ENCODE results near the gene CUX1. TPM values are rescaled to one million over a fixed set of nuclear protein-coding genes. Genes with fewer than 3 reads are reported as not detected.

The CUX1 gene
- total RNA-seq, 1 donor from 2014 or later, result 118 TPM

DNA sequence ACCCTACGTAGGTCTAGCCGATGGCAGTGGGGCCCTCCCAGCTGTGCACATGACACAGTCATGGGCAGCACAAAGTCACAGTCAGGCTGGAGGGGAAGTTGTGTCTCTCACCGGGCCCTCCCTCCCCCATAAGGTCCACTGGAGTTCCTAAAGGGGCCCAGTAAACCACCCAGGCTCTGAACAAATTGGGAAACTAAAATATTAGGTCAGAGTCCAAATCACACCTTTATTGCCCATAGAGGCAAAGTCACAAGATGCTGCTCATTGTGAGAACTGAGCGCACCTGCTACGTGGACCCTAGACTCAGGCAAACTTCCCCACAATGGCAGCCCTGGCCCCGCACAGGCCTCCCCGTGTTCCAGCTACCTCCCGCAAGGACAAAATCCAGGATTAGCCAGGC is 424.0 kb downstream of the CUX1 start:
- peaks cover 12% of the 10 kb centered on the region for H3K36me3 Mint-ChIP-seq (ENCODE audit: low read depth)
- H3K27ac Mint-ChIP-seq (ENCODE audit: unreplicated experiment), result no peak overlapping the region

GRCh38 chr7:102244601-102245000 is 427.2 kb downstream of the CUX1 start:
- TF ChIP-seq CTCF (IDR thresholded peaks at IDR 0.05), result no peak
- Mint-ChIP-seq H3K27me3 (ENCODE audit: low read depth) (no peaks in the 10 kb centered on the region), H3K4me1 (ENCODE audit: low read depth) (no peaks in the 10 kb centered on the region), H3K36me3 (ENCODE audit: low read depth) (peaks cover 16% of the 10 kb centered on the region), H3K4me3 (ENCODE audit: unreplicated experiment) (no peak overlapping the region), H3K9me3 (ENCODE audit: low read depth) (no peaks in the 10 kb centered on the region), H3K27ac (ENCODE audit: unreplicated experiment) (no peak overlapping the region)
- no peak for DNase-seq (ENCODE audit: low spot score)

More for the DNA sequence above, 424.0 kb downstream of the CUX1 start:
- no peaks in the 10 kb centered on the region for H3K9me3 Mint-ChIP-seq (ENCODE audit: low read depth)
- no peaks in the 10 kb centered on the region for H3K27me3 Mint-ChIP-seq (ENCODE audit: low read depth)
- peaks cover 7% of the 10 kb centered on the region for H3K4me1 Mint-ChIP-seq (ENCODE audit: low read depth)
- no peak for DNase-seq (ENCODE audit: low spot score)
- H3K4me3 Mint-ChIP-seq (ENCODE audit: unreplicated experiment), result no peak overlapping the region
- TF ChIP-seq CTCF (IDR thresholded peaks at IDR 0.05), result no peak

DNA sequence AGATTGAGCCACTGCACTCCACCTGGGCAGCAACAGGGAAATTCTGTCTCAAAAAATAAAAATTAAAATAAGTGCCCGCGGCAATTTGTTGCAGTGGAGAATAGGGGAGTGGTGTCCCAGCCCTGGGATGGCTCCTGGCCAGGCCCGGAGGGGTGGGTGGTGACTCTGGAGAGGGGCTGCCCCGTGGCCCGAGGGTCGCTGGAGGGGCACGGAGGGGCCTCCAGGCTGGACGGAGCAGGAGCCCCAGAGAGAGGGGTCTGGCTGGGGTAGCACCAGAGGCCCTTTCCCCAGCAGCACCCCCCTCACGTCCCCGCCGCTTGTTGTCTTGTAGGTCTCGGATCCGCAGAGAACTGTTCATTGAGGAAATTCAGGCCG is 430.6 kb downstream of the CUX1 start:
- H3K36me3 Mint-ChIP-seq (ENCODE audit: low read depth), result peaks cover 19% of the 10 kb centered on the region
- H3K9me3 Mint-ChIP-seq (ENCODE audit: low read depth), result no peaks in the 10 kb centered on the region
- no peaks in the 10 kb centered on the region for H3K27me3 Mint-ChIP-seq (ENCODE audit: low read depth)
- H3K27ac Mint-ChIP-seq (ENCODE audit: unreplicated experiment), result no peak overlapping the region
- H3K4me3 Mint-ChIP-seq (ENCODE audit: unreplicated experiment), result no peak overlapping the region
- no peak for TF ChIP-seq CTCF (IDR thresholded peaks at IDR 0.05)
- DNase-seq (ENCODE audit: low spot score), result no peak
- no peaks in the 10 kb centered on the region for H3K4me1 Mint-ChIP-seq (ENCODE audit: low read depth)

- H3K4me3 Mint-ChIP-seq (ENCODE audit: unreplicated experiment), result no peak overlapping the region
- H3K9me3 Mint-ChIP-seq (ENCODE audit: low read depth), result no peaks in the 10 kb centered on the region
- H3K4me1 Mint-ChIP-seq (ENCODE audit: low read depth), result no peaks in the 10 kb centered on the region
- no peak for DNase-seq (ENCODE audit: low spot score)
- H3K27me3 Mint-ChIP-seq (ENCODE audit: low read depth), result no peaks in the 10 kb centered on the region
- TF ChIP-seq CTCF (IDR thresholded peaks at IDR 0.05), result no peak
- peaks cover 19% of the 10 kb centered on the region for H3K36me3 Mint-ChIP-seq (ENCODE audit: low read depth)
- no peak overlapping the region for H3K27ac Mint-ChIP-seq (ENCODE audit: unreplicated experiment)
Measured at GRCh38 chr7:102248456-102249395, 431.3 kb downstream of the CUX1 start.

DNA sequence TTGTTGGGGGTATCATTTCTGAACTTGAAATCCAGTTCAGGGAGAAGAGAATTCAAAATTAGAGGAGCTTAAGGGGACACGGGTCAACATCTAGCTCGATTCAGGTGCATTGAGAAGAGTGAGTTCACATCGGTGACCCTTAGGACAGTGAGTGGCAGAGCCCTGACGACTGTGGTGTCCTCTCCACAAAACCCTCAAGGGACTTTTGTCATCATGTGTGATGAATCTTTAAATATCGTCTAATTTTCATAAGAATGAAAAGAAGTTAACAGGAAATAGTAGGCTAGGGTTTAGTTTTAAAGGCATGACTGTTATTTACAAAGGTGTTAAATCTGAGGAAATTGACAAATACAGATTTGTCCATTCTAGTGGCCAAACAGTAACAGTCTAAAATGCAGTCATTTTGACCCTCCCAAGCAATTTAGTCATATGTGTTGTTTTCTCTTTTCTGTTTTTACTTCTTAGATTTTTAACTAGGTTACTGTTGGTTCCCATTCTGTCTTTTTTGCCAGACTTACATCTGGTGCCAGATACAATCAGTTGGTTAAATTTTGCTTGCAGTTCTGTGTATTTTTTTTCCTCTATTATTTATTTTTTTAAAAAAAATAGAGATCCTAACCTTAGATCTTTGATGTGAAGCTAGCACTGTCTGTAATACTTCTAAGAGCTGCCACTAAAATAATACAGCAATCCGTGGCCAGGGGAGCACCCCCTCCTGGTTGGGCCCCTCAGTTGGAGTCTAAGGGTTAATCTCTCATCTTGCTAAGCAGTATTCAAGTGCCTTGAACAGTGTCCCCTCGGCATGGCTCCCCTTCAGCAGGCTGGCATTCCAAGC is 434.3 kb downstream of the CUX1 start:
- Mint-ChIP-seq H3K36me3 (ENCODE audit: low read depth) (peaks cover 22% of the 10 kb centered on the region), H3K4me3 (ENCODE audit: unreplicated experiment) (no peak overlapping the region), H3K27ac (ENCODE audit: unreplicated experiment) (no peak overlapping the region), H3K4me1 (ENCODE audit: low read depth) (no peaks in the 10 kb centered on the region), H3K27me3 (ENCODE audit: low read depth) (no peaks in the 10 kb centered on the region), H3K9me3 (ENCODE audit: low read depth) (no peaks in the 10 kb centered on the region)
- no peak for TF ChIP-seq CTCF (IDR thresholded peaks at IDR 0.05)
- DNase-seq (ENCODE audit: low spot score), result no peak
